HG03135 (cell line): Measurements from ENCODE around the gene EPB41L4B.
"Not testable (repeated sequence)": the region's sequence is repeated elsewhere in the genome, so short reads cannot be mapped to it uniquely, and the experiment has no call there.

Experiments used
- ATAC-seq: cut with Tn5 transposase; IDR thresholded peaks from one replicate; pipeline ENCODE4 v1.9.1; 2021; ENCODE audit warnings: mild to moderate bottlenecking, moderate library complexity; ENCODE audit not compliant: unreplicated experiment

EPB41L4B gene

DNA sequence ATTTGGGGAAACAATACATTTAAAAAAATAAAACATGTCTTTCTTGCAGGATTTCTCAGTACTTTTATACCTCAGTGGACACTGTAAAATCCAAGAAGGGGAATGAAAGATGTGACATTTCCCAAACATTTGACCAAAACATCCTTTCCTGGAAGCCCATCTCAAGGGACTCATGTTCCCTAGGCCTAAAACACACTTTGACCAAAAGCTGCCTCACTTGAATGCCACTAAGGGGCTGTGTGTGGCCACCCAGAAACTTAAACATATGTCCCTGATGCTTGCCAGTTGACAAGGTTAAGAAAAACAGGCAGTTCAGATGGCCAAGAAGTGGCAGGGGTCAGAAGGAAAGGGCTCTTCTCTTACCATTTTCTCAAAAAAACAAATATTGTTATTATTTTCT, 73.6 kb downstream of the EPB41L4B start:
- ATAC-seq = no peak

DNA sequence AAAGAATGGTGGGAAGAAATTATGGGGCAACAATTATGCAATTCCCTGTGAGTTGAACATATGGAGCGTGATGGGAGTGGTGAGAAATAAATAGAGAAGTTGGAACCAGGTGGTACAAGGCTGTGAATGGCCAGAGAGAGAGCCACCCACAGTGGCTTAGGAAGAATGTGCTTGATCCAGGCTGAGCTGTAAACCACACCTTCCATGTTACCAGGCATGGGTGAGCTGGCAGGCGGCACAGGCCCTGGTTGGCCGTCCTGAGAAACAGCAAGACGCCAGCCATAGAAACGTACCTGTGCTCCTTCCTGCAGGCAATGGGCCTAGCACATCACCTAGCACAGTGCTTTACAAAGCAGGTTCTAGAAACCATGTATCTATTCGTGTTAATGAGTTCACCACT, 74.3 kb downstream of the EPB41L4B start:
- no peak for ATAC-seq

DNA sequence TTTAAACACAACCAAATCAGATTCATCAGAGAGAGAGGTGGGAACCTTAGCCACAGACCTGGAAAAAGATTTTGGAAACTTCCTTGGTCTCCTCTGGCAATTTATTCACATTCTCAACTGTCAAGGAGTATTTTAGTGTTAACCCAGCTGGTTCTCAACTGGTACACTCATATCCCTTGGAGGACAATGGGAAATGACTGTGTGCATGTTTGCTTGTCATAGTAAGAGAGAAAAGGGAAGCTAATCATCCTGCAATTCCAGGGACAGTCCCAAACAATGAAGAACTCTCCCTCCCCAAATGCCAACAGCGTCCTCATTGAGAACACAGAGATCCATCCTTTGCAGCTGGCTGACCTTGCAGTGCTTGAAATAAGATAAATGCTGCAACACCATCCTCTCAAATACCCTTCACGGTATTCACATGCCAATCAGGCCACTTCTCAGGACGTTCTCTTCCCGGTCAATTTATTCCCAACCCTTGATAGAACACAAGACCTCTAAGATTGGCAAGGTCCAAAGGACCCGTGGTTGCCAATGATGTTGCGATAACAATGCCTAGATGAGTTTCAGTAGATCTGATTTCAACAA, 75.5 kb downstream of the EPB41L4B start:
- no peak for ATAC-seq

DNA sequence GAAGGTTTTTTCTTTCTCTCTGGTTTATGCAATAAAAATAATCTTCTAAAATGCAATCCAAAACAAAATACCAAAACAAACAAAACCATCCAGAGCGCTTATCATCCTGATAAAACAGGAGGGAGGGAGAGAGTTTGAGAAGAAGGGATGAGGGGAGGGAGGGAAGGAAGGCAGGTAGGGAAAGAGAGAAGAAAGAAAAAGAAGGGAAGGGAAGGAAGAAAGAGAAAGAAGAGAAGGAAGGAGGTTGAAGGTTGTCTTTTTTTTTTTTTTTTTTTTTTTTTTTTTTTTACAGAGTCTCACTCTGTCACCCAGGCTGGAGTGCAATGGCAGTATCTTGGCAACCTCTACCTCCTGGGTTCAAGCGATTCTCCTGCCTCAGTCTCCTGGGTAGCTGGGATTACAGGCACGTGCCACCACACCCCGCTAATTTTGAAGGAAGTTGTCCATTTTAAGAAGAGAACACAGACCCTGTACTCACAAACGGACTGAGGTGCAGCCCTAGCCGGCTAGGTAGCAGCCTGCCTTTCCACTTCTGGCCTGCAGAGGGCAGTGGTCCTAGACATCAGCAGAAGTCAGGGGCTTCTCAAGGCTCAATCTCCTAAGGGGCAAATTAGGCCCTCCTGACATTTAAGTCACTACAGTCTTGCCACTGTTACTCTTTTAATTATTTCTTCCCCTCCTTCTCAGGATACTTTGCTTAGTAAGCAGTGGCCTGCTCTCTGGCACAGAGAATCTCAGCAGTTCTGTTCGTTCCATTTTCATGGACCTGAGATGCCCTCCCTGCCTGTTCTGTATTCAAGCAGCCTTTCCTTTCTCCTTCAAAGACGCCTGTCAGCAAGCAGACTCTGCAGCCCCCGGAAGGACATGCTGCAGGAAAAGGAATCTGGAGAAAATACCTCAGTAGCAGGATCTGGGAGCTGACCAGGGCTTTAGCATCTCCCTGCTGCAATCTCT, 76.4 kb downstream of the EPB41L4B start:
- no peak for ATAC-seq

- ATAC-seq = no peak
Observed at GRCh38 chr9:109242741-109243140, 78.1 kb downstream of the EPB41L4B start.

GRCh38 chr9:109242014-109242413, 78.8 kb downstream of the EPB41L4B start:
- no peak for ATAC-seq

DNA sequence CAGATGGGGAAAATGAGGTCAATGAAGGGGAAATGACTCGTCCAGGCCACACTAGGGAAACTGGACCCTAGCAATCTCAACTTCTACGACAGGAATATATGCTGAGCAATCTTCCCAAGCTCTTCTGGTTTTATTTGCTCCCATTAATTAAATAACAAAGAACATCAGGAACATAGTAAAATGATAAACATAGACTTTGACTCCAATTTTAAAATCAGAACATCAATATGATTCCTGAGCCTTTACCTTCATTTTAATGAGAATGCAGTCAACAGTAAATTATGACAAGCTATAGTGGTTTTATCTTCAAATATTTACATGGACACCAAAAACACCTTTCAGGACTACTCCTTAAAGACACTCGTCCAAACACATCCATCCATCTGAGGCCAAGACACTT, 79.7 kb downstream of the EPB41L4B start:
- no peak for ATAC-seq

GRCh38 chr9:109239240-109239639, 81.6 kb downstream of the EPB41L4B start:
- no peak for ATAC-seq

GRCh38 chr9:109238655-109239054, 82.2 kb downstream of the EPB41L4B start:
- no peak for ATAC-seq

- no peak for ATAC-seq
Observed at GRCh38 chr9:109238125-109238524, 82.7 kb downstream of the EPB41L4B start.

GRCh38 chr9:109232449-109233237, 88.2 kb downstream of the EPB41L4B start:
- ATAC-seq = no peak

DNA sequence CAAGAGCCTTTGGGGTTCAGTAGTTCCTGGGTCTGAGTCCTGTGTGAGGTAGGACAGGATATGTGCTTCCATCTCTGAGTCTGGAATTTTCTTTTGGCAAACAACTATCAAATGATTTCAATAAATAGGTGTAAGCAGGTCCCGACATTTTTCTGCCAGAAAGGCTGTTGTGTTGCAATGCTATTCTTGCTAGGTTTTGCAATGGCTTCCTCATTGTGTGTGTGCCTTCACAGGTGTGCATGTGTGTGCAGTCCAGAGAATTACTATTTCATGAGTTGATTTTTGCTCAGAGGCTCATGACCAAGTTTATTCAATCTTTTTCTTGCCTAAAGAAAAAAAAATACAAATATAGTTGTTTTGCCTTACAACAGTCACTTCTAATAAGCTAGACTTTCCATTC, 89.3 kb downstream of the EPB41L4B start:
- ATAC-seq = no peak

DNA sequence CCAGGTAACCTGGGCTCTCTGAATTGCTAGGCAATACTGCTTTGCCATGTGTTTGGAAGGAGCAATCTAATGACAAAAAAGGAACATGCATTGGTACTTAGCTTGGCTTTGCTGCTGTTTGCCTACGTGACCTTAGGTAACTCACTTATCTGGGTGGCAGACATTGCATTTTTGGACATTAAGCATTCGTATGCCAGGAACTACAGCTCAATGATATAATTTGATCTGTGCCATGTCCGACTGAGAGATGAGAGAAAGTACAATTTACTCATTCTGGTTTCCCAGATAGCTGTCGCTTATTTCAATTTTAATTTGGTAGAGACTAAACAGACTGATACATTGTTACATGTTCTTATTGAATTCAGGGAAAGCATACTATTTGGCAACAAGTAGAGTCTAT, 90.6 kb downstream of the EPB41L4B start:
- ATAC-seq = no peak

- no peak for ATAC-seq
Observed at GRCh38 chr9:109229682-109230081, 91.2 kb downstream of the EPB41L4B start.

- no peak for ATAC-seq
Observed at GRCh38 chr9:109228093-109228642, 92.7 kb downstream of the EPB41L4B start.

- ATAC-seq = no peak
Observed at GRCh38 chr9:109225629-109226028, 95.2 kb downstream of the EPB41L4B start.

DNA sequence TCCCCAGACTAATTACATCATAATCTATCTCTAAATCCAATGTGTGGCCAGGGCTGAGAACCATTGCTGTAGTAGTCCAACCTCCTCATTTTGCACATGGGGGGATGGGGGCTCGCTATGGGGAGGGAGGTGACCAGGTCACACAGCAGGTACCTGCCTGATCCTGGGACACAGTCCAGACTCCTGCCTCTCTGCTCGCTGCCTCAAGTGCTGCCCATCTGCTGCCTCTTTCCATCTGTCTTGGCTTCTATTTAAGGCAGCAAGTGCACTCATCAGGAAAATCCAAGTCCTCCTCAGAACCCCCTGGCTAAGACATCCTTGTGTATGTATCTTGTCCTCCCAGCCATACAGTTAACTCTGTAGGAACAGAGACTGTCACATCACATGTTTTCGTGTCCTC, 96.1 kb downstream of the EPB41L4B start:
- ATAC-seq = no peak

DNA sequence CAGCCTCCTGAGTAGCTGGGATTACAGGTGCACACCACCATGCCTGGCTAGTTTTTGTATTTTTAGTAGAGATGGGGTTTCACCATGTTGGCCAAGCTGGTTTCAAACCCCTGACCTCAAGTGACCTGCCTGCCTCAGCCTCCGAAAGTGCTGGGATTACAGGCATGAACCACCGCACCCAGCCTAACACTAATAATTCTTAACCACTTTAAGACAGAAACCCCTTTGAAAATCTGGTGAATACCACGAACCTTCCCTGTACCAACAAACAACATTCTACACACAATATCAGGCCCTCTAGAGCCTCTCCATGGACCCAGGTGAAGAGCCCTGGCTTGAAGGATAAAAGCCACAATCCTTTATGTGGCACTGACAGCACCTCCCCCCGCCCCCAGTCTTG, 102.6 kb downstream of the EPB41L4B start:
- not testable (repeated sequence) for ATAC-seq

DNA sequence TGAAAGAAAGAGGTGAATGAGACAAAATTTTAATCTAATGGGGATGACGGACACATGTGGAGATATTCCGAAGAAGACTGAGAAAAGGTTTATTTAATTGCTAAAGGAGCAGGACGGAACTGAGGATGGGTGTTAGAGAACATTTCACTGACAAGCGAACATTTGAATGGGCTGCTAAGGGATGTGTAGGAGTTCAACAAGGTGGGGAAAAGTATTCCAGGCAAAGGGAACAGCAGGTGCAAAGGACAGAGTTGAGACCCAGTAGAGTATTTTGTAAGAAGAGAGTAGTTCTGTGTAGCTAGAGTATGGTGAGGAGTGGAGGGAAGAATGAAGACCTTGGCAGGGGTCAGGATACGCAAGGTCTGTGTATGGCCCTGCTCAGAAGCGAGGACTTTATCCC, 106.4 kb downstream of the EPB41L4B start:
- no peak for ATAC-seq

GRCh38 chr9:109213285-109214121, 107.4 kb downstream of the EPB41L4B start:
- ATAC-seq = no peak
